ENCODE data around the gene HMCN1.

The HMCN1 gene

DNA sequence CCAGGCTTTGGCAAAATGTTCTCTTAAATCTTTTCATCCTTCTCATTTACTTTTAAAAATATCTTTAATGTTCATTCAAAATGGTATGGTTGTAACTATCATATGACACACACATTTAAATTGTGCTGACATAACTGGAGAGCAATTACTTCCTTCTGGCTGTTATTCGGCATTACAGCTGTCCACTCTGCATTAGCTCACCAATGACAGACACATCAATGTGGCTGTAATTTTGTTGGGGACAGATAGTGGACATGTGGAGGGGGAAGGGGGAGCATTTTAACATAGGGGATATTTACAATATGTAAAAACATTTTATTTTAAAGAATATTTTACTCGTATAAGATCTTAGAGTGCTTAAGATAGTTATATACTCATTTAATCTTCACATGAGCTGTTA is 319.8 kb downstream of the HMCN1 start:
- Histone ChIP-seq H3K9me3 (ENCODE audit: control insufficient read depth, insufficient read depth, low read length) (no peaks in the 10 kb centered on the region), H3K27ac (ENCODE audit: low read depth, low read length) (no peak overlapping the region), H3K79me2 (ENCODE audit: control insufficient read depth, low read length) (no peaks in the 10 kb centered on the region), H3K36me3 (ENCODE audit: control insufficient read depth, low read length) (no peaks in the 10 kb centered on the region), H3F3A (ENCODE audit: control insufficient read depth, insufficient read depth) (no peaks in the 10 kb centered on the region), H3K4me2 (ENCODE audit: low read length) (no peak overlapping the region), H3K9me2 (replicated peaks; ENCODE audit: control insufficient read depth, low read length) (no peaks in the 10 kb centered on the region), H4K20me1 (ENCODE audit: control insufficient read depth, insufficient read depth, low read depth, low read length) (no peaks in the 10 kb centered on the region), H3K4me1 (ENCODE audit: control insufficient read depth, low read length) (no peaks in the 10 kb centered on the region), H3K4me3 (ENCODE audit: low read length) (no peak overlapping the region), H3K27me3 (ENCODE audit: control insufficient read depth, low read length) (no peaks in the 10 kb centered on the region)
- TF ChIP-seq, protein P1, sequence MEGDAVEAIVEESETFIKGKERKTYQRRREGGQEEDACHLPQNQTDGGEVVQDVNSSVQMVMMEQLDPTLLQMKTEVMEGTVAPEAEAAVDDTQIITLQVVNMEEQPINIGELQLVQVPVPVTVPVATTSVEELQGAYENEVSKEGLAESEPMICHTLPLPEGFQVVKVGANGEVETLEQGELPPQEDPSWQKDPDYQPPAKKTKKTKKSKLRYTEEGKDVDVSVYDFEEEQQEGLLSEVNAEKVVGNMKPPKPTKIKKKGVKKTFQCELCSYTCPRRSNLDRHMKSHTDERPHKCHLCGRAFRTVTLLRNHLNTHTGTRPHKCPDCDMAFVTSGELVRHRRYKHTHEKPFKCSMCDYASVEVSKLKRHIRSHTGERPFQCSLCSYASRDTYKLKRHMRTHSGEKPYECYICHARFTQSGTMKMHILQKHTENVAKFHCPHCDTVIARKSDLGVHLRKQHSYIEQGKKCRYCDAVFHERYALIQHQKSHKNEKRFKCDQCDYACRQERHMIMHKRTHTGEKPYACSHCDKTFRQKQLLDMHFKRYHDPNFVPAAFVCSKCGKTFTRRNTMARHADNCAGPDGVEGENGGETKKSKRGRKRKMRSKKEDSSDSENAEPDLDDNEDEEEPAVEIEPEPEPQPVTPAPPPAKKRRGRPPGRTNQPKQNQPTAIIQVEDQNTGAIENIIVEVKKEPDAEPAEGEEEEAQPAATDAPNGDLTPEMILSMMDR (IDR thresholded peaks at IDR 0.05; ENCODE audit: low read depth, low read length, poor library complexity, severe bottlenecking) = no peak
- no peak for TF ChIP-seq EZH2phosphoT487 (IDR thresholded peaks at IDR 0.05; ENCODE audit: borderline replicate concordance, low read length)

DNA sequence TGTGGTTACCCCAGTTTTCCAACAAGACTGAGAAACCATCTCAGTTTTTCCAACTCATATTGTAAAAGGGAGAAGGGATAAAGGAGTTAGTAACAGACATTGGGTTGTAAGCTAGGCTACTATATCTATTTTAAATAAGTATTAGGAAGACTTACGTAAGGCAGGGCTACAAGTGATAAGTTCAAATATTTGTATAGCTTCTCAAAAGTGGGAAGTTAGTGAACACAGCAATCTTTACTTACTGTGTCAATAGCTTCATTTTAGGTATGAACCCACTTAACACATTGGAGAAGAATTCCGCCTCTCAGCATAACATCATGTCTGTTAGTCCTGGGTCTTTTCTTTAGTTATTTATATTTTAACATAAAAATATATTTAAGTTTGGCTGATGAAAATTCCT is 320.7 kb downstream of the HMCN1 start:
- H3F3A ChIP-seq (ENCODE audit: control insufficient read depth, insufficient read depth) = no peaks in the 10 kb centered on the region
- H3K4me2 ChIP-seq (ENCODE audit: low read length) = no peak overlapping the region
- no peaks in the 10 kb centered on the region for H3K9me2 ChIP-seq (replicated peaks; ENCODE audit: control insufficient read depth, low read length)
- no peak overlapping the region for H3K27ac ChIP-seq (ENCODE audit: low read depth, low read length)
- no peaks in the 10 kb centered on the region for H3K9me3 ChIP-seq (ENCODE audit: control insufficient read depth, insufficient read depth, low read length)
- H4K20me1 ChIP-seq (ENCODE audit: control insufficient read depth, insufficient read depth, low read depth, low read length) = no peaks in the 10 kb centered on the region
- no peaks in the 10 kb centered on the region for H3K36me3 ChIP-seq (ENCODE audit: control insufficient read depth, low read length)
- TF ChIP-seq, protein P1 (IDR thresholded peaks at IDR 0.05; ENCODE audit: low read depth, low read length, poor library complexity, severe bottlenecking) = no peak
- TF ChIP-seq EZH2phosphoT487 (IDR thresholded peaks at IDR 0.05; ENCODE audit: borderline replicate concordance, low read length) = no peak
- H3K4me3 ChIP-seq (ENCODE audit: low read length) = no peak overlapping the region
- no peaks in the 10 kb centered on the region for H3K79me2 ChIP-seq (ENCODE audit: control insufficient read depth, low read length)
- no peaks in the 10 kb centered on the region for H3K4me1 ChIP-seq (ENCODE audit: control insufficient read depth, low read length)
- no peaks in the 10 kb centered on the region for H3K27me3 ChIP-seq (ENCODE audit: control insufficient read depth, low read length)

DNA sequence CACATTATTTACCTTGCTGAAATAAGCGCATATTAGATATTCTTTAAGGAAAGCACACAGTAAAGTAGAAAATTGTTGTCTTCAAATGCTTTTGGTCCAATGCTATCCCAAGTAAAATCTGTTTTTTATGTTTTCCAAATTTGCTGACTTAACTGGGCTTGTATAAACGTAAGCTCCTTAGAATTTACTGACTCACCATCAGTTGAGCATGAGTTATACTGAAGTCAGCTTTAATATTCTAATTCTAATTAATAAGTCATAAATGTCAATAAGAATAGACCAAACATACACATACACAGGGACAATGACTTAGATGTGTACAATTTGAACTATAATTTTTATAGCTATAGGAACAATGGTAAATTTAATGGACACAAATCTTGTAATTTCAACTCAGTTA is 321.7 kb downstream of the HMCN1 start:
- Histone ChIP-seq H3K4me1 (ENCODE audit: control insufficient read depth, low read length) (no peaks in the 10 kb centered on the region), H3K79me2 (ENCODE audit: control insufficient read depth, low read length) (no peaks in the 10 kb centered on the region), H3K4me2 (ENCODE audit: low read length) (no peak overlapping the region), H3K27ac (ENCODE audit: low read depth, low read length) (no peak overlapping the region), H4K20me1 (ENCODE audit: control insufficient read depth, insufficient read depth, low read depth, low read length) (no peaks in the 10 kb centered on the region), H3K9me2 (replicated peaks; ENCODE audit: control insufficient read depth, low read length) (no peaks in the 10 kb centered on the region), H3F3A (ENCODE audit: control insufficient read depth, insufficient read depth) (no peaks in the 10 kb centered on the region), H3K36me3 (ENCODE audit: control insufficient read depth, low read length) (no peaks in the 10 kb centered on the region), H3K4me3 (ENCODE audit: low read length) (no peak overlapping the region), H3K27me3 (ENCODE audit: control insufficient read depth, low read length) (no peaks in the 10 kb centered on the region), H3K9me3 (ENCODE audit: control insufficient read depth, insufficient read depth, low read length) (no peaks in the 10 kb centered on the region)
- TF ChIP-seq, protein P1 (IDR thresholded peaks at IDR 0.05; ENCODE audit: low read depth, low read length, poor library complexity, severe bottlenecking) = no peak
- no peak for TF ChIP-seq EZH2phosphoT487 (IDR thresholded peaks at IDR 0.05; ENCODE audit: borderline replicate concordance, low read length)

DNA sequence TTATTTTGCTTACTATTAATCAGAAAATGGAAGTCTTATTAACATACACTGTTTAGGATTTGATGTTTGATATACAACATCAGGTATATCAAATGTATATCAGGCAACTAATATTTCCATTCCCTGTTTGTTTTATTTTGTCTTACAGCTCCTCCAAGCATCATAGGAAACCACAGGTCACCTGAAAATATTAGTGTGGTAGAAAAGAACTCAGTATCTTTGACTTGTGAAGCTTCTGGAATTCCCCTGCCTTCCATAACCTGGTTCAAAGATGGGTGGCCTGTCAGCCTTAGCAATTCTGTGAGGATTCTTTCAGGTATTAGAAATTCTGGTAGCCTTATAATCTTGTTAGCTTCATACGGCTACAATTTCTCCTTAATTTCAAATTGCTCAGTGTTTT is 322.9 kb downstream of the HMCN1 start:
- no peaks in the 10 kb centered on the region for H3K79me2 ChIP-seq (ENCODE audit: control insufficient read depth, low read length)
- no peaks in the 10 kb centered on the region for H3F3A ChIP-seq (ENCODE audit: control insufficient read depth, insufficient read depth)
- TF ChIP-seq, protein P1 (IDR thresholded peaks at IDR 0.05; ENCODE audit: low read depth, low read length, poor library complexity, severe bottlenecking) = no peak
- TF ChIP-seq EZH2phosphoT487 (IDR thresholded peaks at IDR 0.05; ENCODE audit: borderline replicate concordance, low read length) = no peak
- H3K4me3 ChIP-seq (ENCODE audit: low read length) = no peak overlapping the region
- no peaks in the 10 kb centered on the region for H3K9me3 ChIP-seq (ENCODE audit: control insufficient read depth, insufficient read depth, low read length)
- H3K27me3 ChIP-seq (ENCODE audit: control insufficient read depth, low read length) = no peaks in the 10 kb centered on the region
- H4K20me1 ChIP-seq (ENCODE audit: control insufficient read depth, insufficient read depth, low read depth, low read length) = no peaks in the 10 kb centered on the region
- no peaks in the 10 kb centered on the region for H3K36me3 ChIP-seq (ENCODE audit: control insufficient read depth, low read length)
- no peaks in the 10 kb centered on the region for H3K9me2 ChIP-seq (replicated peaks; ENCODE audit: control insufficient read depth, low read length)
- no peak overlapping the region for H3K27ac ChIP-seq (ENCODE audit: low read depth, low read length)
- H3K4me1 ChIP-seq (ENCODE audit: control insufficient read depth, low read length) = no peaks in the 10 kb centered on the region
- no peak overlapping the region for H3K4me2 ChIP-seq (ENCODE audit: low read length)

All from DOHH2 (cell line).